PFSK-1 (cell line): Measurements from ENCODE around the gene CALD1.

Experiments used
- POLR2AphosphoS5 ChIP-seq: IDR thresholded peaks from 2 replicates; pipeline ENCODE4 v1.6.1; 2012; ENCODE audit warnings: low read depth, mild to moderate bottlenecking, control low read depth, low read length, moderate library complexity
- SIN3A ChIP-seq: IDR thresholded peaks from 2 replicates; pipeline ENCODE4 v1.6.1; 2012; ENCODE audit warnings: mild to moderate bottlenecking, low read length, moderate library complexity, borderline replicate concordance; ENCODE audit not compliant: insufficient read depth
- TAF1 ChIP-seq: IDR thresholded peaks from 2 replicates; pipeline ENCODE4 v1.6.1; 2012; ENCODE audit warnings: low read length, control low read depth, borderline replicate concordance; ENCODE audit not compliant: insufficient read depth
- TF ChIP-seq, protein P1 (sequence below), 2 experiments: IDR thresholded peaks; 2 replicates each; pipeline versions ENCODE4 v1.6.1 to v1.8.0; 2011 to 2012; ENCODE audit warnings: low read depth in 2 of 2, low read length in 2 of 2, control low read depth in 1 of 2, inconsistent platforms in 1 of 2, mild to moderate bottlenecking in 1 of 2, moderate library complexity in 1 of 2; ENCODE audit not compliant: insufficient read depth in 1 of 2

DNA sequence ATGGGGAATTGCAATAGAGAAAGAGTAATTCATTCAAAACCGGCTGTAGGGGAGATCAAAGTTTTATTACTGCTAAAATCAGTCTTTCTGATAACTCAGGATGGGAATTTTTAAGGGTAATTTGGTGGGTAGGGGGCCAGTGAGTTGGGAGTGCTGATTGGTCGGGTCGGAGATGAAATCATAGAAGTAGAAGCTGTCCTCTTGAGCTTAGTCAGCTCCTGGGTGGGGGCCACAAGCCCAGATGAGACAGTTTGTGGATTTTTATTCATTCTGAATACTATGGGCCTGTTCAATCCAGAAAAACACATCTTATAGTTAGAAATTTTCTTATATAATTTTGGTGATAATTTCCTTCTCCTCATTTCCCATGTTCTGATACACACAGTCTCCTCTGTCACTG lies 25.4 kb downstream of the CALD1 start:
- TF ChIP-seq POLR2AphosphoS5 = no peak
- TF ChIP-seq, protein P1, sequence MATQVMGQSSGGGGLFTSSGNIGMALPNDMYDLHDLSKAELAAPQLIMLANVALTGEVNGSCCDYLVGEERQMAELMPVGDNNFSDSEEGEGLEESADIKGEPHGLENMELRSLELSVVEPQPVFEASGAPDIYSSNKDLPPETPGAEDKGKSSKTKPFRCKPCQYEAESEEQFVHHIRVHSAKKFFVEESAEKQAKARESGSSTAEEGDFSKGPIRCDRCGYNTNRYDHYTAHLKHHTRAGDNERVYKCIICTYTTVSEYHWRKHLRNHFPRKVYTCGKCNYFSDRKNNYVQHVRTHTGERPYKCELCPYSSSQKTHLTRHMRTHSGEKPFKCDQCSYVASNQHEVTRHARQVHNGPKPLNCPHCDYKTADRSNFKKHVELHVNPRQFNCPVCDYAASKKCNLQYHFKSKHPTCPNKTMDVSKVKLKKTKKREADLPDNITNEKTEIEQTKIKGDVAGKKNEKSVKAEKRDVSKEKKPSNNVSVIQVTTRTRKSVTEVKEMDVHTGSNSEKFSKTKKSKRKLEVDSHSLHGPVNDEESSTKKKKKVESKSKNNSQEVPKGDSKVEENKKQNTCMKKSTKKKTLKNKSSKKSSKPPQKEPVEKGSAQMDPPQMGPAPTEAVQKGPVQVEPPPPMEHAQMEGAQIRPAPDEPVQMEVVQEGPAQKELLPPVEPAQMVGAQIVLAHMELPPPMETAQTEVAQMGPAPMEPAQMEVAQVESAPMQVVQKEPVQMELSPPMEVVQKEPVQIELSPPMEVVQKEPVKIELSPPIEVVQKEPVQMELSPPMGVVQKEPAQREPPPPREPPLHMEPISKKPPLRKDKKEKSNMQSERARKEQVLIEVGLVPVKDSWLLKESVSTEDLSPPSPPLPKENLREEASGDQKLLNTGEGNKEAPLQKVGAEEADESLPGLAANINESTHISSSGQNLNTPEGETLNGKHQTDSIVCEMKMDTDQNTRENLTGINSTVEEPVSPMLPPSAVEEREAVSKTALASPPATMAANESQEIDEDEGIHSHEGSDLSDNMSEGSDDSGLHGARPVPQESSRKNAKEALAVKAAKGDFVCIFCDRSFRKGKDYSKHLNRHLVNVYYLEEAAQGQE (IDR thresholded peaks at IDR 0.05; ENCODE audit: insufficient read depth in 1 of 2, low read depth in 2 of 2, low read length in 2 of 2) = no peak
- no peak for TF ChIP-seq TAF1
- TF ChIP-seq SIN3A = no peak
